ENCODE results near the gene PELI2. TPM values are rescaled to one million over a fixed set of nuclear protein-coding genes. Genes with fewer than 3 reads are reported as not detected.
"Not testable (repeated sequence)": the region's sequence is repeated elsewhere in the genome, so short reads cannot be mapped to it uniquely, and the experiment has no call there.

Gene PELI2
- total RNA-seq, 1 donor from 2014 or later: 5.8 TPM

DNA sequence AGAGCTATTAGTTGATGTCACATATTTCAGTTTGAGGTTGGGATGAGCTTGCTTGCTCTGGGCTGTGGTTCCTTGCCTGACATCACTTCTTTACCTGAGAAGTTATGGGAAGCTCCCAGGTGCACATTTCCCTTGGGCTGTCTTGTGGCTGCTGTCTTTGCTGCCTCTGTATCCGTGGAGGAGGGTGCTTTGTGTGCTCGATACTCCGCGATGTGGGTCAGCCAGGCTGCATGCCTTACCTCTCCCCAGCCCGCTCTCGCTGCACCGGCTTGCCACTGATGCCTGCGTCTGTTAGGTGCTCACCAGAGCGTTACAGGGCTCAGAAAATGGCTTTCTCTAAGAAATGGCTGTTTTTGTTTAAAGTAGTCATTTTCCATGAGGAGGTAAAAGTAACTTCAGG is 19.6 kb downstream of the PELI2 start:
- intact Hi-C loops (cut with micrococcal nuclease): no loop called here

DNA sequence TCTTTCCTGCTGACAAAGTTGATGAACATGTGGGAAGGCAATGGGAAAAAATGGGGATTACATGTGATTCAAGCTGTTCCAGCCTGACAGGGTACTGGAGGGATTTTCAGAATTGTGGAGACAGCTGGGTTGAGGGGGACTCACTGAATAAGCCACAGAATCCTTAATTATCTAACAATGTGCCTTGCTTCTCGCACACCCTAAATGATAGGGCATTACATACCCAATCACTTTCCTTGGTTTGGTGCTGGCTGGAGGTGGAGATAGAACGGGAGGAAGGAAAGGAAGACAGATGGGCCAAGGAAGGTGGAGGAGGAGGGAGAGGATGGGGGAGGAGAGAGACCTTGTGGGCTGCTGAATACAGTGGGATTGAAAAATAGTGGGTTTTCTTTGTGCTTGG is 20.7 kb downstream of the PELI2 start:
- intact Hi-C loops (cut with micrococcal nuclease): no loop called here

DNA sequence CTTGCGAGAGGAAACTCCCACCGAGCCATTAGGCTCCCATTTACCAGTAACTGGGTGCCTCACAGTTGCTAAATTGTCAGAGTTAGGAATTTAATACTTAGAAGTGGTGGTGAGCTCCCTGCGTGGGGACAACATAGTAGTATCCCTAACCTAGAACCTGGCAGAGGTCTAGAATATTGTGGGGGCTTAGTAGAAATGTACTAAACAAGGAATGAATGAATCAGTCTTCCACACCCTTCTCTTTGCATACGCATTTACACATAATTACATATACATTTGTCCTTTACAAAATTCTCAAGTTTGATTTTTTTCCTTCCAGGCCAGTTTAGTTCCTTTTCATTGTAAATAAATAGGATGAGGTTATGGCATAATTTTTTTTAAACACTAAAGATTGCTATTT is 24.1 kb downstream of the PELI2 start:
- intact Hi-C loops (cut with micrococcal nuclease): no loop called here

DNA sequence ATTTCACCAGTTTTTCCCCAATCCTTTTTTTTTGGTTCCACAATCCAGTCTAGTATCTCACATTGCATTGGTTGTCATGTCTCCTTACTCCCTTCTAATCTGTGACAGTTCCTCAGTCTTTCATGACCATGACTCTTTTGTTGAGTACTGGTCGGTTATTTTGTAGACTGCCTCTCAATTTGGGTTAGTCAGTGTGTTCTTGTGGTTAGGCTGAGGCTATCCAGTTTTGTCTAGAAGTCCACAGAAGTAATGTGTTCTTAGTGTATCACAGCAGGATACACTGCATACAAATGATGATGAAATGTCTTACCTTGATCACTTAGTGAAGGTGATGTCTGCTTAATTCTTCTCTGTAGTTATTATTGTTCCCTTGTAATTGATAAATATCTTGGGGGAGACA is 24.8 kb downstream of the PELI2 start:
- intact Hi-C loops (cut with micrococcal nuclease): no loop called here

DNA sequence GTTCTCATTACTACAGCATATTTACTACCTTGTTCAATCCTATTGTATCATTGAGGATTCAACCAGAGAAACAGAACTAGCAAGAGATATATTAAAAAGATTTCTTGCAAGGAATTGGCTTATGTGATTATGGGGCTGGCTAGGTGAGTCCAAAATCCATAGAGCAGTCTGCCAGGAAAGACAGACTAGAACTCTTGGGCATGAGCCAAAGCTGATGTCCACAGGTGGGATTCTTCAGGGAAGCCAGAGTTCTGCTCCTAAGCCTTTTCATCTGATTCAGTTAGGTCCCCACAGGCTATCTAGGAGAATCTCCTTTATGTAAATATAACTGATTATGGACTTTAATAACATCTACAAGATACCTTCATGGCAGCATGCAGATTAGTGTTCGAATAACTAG is 26.0 kb downstream of the PELI2 start:
- intact Hi-C loops (cut with micrococcal nuclease): no loop called here

DNA sequence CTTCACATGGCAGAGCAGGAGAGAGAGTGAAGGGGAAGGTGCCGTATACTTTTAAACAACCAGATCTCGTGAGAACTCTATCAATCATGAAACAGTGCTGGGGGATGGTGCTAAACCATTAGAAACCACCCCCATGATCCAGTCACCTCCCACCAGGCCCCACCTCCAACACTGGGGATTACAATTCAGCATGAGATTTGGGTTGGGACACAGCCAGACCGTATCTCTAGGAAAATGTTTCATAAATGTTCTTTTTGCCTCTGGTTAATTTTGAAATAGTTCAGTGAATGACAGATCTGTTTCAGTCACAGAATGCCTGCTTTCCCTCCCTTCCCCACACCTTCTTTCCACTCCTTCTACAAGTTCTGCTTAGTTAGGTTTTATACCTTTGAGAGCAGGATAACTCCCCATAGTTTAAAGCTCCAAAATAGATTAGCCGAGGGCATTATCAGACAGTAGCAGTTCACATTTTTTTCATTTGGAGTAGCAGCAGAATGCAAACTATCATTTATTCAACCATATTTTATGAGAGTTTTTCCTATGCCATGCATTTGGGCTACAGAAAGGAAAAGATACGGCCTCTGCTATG is 27.1 kb downstream of the PELI2 start:
- intact Hi-C loops (cut with micrococcal nuclease): no loop called here

DNA sequence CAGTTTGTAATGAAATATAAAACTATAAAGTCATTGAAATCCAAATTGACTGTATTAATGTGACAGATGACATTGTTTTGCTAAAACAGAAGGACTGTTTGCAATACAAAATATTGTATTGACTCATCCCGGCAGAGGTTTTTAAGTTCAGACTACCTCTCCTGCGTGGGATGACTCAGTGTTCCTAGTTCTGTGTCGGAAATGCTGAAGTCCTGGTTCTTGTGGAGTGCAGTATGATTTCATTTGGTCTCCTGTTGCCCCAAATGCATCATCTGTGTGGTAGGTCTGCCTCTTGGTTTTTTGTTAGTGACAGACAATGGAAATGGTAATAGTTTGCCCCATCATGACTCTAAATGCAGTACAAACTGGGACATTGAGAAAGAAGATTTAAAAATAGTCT is 27.8 kb downstream of the PELI2 start:
- intact Hi-C loops (cut with micrococcal nuclease): loop anchor here (2.0 kb wide), 1 partner anchor 27 kb away; no protein-coding TSS in a partner anchor

DNA sequence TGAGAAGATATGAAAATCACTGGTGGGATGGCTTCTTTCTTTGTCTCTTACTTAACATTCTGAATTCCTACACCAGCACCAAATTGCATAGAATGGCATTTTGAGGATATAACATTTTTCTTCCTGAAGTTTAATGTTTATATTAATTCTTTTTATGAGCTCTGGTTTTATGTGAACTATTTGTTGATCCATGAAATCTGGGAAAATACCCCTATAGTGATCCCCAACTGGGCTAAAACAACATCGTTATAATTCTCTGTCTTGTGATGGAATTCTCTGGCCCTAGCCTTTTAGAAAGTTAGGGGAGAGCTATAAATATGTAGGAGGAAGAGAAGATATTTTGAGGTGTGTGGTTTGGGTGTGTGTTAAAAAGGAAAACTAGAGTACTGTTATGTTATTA is 29.2 kb downstream of the PELI2 start:
- intact Hi-C loops (cut with micrococcal nuclease): loop anchor here (2.0 kb wide), 1 partner anchor 25 kb away; no protein-coding TSS in a partner anchor

DNA sequence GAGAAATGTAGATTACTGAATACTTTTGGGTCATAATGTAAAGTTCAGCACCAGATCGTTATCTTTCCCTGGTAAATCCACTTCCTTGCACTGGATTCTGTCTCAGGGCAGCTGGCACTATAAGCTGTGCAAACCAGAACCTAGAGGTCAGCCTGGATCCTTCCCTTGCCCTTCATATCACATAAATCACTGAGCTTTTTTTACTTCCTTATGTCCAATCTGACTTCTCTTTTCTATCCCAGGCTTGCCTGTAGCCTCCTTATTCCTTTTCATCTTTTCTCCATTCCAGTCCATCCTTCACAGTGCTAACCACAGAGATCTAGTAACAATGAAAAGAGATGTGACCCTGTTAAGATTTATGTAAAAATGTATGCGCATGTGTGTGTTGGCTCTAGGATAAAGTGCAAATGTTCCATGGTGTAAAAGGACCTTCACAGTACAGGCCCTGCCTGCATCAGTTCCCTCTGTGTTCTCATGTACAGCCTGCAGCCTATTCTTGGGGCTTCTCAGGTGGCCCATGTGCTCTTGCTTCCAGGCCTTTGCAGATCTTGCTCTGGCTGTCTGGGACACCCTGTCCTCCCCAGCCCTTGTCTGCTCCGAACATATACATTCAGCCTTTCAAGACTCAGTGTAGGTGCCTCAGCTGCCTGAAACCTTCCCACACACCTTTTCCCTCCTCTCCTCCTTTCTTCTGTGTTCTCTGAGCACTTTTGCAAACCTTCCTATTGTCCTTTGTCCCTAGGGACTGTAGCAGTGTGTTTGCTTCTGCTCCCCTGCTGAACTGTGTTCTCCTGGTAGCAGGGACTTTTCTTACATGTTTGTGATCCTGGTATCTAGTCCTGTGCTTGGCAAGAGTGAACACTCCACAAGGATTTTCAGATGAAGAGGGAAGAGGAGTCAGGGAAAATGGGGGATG is 30.0 kb downstream of the PELI2 start:
- intact Hi-C loops (cut with micrococcal nuclease): loop anchor here (2.0 kb wide), 1 partner anchor 25 kb away; no protein-coding TSS in a partner anchor

DNA sequence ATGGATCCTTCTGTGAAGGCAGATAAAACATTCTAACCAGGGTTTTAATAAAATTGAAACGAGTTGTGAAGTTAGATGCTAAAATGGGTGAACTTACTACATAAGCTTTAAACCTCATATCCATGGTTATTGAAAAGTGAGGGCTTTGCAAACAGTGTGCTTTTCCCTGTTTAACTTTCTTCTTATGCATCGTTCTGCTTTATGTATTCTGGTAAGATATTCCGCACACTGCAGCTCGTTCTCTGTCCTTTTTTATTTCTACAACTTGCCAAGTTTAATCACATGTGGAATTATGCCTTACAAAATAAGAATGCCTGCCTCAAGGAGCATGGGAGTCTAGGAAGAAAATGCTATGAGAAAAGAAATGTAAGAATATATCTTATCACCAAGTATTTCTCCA is 30.9 kb downstream of the PELI2 start:
- intact Hi-C loops (cut with micrococcal nuclease): no loop called here

DNA sequence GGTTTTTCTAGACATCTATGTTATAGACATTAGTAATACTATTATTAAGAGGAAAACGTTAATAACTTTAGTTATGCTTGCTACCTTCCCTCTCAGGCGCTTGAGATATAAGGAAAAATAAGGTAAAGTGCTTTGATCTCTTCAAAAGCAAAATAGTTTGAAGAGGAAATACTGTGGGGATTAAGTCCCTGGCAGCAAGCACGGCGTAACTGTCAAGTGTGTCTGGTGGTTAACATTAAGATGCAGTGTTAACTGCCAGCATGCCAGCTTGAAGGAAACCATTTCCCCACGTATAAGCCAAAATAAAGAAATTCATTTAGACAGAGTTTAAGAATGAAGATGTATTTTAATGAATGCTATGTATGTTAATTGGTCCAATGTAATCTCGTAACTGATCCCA is 31.8 kb downstream of the PELI2 start:
- intact Hi-C loops (cut with micrococcal nuclease): no loop called here

DNA sequence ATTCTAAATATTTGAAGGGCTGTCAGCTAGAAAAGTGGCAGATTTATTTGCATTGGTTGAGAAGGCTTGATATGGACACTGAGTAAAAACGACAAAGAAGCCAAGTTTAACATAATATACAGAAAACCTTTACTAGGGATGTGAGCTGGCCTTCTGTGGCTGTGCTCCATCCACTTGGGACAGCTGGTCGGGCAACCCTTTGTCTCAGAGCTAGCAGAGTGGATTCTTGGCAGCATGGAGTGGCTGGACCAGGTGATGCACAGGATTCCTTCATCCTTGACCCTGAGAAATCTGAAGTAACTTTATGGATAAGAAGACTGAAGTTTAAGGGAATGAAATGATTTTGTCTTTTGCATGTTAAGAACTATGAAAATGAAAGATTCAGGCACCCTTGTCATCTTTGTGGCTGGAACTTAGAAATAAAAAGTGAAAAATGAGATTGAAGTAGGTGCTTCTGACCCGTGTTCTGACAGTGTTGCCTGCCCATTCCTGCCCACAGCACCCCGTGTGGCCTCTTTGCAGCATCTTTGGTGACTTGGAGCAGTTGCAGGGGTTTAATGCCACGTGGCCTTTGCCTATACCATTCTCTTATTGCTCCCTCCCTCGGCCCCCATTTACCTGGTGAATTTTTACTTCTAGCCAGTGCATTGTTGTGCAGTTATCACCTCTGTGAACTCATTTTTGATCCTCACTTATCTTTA is 32.6 kb downstream of the PELI2 start:
- intact Hi-C loops (cut with micrococcal nuclease): no loop called here

DNA sequence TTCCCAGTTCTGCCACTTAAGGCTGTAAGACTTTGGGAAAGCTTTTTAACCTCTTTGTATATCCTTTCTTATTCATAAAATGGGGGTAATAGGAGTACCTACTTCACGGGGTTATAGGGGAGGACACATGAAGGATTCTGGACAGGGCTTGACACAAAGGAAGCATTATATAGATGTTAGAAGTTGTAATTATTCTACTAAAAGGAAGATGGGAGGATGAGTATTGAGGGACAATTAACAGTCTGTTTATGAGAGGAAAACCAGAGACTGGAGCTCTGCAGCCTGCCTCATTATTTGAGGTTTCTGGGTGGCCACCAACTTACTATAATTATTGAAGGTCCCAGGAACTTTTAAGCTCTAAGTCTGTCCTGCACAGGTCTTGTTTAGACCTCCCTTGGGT is 34.0 kb downstream of the PELI2 start:
- intact Hi-C loops (cut with micrococcal nuclease): no loop called here

DNA sequence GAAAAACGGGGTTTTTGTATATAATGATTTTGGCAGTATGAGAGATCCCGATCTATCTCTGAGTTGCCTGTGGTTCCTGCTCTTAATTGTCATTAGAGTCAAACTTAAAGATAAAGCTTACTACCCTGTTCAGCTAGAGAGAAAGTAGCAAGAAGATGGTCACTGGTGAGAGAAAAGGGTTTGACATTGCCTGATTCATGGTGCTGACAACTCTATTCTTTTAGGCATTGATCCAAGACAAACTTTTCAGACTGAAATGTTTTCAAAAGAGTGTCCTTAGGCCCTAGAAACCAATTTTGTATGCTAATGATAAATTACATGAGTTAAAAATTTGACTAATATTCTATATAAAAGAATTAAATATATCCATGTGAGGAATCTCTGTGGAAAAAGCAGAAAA is 35.1 kb downstream of the PELI2 start:
- intact Hi-C loops (cut with micrococcal nuclease): no loop called here

DNA sequence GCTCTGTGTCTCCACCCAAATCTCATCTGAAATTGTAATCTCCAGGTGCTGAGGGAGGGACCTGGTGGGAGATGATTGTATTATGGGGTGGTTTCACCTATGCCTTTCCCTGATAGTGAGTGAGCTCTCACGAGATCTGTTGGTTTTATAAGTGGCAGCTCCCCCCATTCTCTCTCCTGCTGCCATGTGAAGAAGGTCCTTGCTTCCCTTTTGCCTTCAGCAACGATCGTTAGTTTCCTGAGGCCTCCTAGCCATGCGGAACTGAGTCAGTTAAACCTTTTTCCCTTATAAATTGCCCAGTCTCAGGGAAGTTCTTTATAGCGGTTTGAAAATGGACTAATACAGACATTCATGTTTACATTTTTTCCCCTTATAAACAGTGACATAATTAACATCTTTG is 36.1 kb downstream of the PELI2 start:
- intact Hi-C loops (cut with micrococcal nuclease): no loop called here

DNA sequence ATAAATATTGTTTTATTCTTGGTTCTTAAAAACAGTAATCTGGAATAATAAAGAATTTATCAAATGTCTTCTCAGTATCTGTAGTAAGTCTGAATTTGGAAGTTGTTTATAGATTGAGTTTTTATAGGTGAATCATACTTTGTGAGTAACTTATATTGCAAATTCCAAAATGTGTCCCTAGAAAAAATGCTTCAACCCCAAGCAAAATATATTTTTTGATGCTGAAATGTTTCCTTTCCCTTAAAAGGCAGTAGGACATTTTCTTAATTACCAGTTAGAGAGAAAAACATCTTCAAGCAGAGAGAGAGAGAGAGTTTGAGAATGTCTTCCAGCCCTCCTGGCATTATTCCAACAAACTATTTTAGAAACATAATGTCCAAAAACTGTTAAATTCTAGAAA is 37.9 kb downstream of the PELI2 start:
- intact Hi-C loops (cut with micrococcal nuclease): no loop called here

DNA sequence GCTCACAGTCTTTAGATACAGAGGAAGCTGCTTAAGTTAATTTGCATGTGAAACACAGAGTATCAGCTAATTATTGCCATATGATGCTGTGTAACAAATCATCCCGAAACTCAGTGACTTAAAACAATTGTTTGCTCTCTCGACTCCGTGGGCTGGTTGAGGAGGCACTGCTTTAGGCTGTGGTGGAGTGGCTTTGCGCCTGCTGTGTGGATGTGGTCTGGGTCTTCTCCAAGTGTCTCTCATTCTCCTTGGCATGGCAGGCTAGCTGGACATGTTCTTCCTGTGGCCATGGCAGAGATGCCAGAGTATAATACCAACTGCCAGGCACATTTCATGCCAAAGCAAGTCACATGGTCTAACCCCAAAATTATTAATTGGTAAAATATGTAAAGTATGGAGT is 40.9 kb downstream of the PELI2 start:
- intact Hi-C loops (cut with micrococcal nuclease): no loop called here

DNA sequence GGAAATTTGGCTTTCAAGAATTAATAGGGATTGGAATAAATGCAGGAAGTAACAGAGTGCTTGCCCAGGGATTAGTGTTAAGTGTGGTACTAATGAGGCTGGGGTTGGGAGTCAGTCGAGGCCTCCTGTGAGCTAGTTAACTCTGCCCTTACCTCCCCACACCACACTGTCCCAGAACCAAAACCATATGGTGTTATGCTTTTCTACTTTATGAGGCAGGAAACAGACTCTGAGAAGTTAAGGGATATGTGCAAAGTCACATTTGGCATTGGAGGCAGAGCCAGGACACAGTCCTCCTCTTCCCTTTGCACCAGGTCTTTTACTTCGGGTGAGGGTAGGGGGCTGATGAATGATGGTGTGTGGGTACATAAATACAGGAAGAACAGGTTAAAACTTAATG is 41.9 kb downstream of the PELI2 start:
- intact Hi-C loops (cut with micrococcal nuclease): no loop called here

DNA sequence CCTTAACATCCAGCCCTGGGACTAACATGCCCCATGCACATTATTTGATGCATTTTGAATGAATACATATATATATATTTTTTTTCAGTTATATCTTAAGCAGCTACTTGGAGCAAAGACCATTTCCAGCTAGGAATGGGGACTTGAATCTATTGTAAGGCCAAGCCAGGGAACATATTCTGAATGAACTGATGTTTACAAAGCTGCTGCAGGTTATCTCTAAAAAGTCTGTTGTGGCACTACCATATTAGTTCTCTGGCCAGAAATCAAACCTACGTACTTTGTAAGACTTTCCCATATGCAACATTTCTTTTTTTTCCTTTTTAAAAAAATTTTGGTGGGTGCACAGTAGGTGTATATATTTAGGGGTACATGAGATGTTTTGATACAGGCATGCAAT is 43.4 kb downstream of the PELI2 start:
- intact Hi-C loops (cut with micrococcal nuclease): no loop called here

DNA sequence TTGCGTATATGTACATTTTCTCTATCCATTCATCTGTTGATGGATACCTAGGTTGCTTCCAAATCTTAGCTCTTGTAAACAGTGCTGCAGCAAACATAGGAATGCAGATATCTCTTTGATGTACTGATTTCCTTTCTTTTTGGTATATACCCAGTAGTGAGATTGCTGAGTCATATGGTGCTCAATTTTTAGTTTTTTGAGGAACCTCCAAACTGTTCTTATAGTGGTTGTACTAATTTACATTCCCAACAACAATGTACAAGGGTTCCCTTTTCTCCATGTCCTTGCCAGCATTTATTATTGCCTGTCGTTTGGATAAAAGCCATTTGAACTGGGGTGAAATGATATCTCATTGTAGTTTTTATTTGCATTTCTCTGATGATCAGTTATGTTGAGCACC is 44.3 kb downstream of the PELI2 start:
- intact Hi-C loops (cut with micrococcal nuclease): no loop called here

DNA sequence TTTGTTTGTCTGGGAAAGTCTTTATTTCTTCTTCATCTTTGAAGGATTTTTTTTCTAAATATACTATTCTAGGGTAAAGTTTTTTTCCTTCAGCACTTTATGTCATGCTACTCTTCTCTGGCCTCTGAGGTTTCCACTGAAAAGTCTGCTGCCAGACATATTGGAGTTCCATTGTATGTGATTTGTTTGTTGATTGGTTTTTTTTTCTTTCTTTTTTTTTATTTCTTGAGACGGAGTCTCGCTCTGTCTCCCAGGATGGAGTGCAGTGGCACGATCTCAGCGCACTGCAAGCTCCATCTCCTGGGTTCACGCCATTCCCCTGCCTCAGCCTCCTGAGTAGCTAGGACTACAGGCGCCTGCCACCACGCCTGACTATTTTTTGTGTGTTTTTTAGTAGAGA is 48.4 kb downstream of the PELI2 start:
- intact Hi-C loops (cut with micrococcal nuclease): not testable (repeated sequence)

DNA sequence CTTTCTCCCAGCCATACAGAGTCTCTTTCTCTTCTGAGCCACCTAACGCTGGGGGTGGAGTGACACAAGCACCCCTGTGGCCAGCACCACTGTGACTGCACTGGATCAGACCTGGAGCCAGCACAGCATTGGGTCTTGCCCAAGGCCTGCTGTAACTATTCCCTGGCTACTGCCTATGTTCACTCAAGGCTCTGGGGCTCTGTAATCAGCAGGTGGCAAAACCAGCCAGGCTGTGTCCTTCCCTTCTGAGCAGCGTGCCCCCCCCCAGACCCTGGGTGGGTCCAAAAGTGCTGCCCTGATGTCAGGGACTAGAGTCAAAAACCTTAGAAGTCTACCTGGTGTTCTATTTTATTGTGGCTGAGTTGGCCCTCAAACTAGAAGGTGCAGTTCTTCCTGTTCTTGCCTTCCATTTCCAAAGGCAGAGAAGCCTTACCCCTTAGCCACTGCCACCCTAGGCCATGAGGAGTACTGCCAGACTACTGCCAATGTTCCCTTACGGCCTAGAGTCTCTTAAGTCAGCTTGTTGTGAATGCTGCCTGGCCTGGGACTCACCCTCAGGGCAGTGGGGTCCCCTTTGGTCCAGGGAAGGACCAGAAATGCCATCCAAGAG is 49.9 kb downstream of the PELI2 start:
- intact Hi-C loops (cut with micrococcal nuclease): no loop called here
